NB4 (cell line): ENCODE data around the gene IFFO2.

Source experiments
- CTCF ChIP-seq: IDR thresholded peaks from one replicate; pipeline ENCODE4 v1.5.1; 2012; ENCODE audit warnings: low read depth, low read length
- TF ChIP-seq, protein P1 (sequence below): IDR thresholded peaks from 2 replicates; pipeline ENCODE4 v1.6.1; 2011; ENCODE audit warnings: low read depth, low read length

DNA sequence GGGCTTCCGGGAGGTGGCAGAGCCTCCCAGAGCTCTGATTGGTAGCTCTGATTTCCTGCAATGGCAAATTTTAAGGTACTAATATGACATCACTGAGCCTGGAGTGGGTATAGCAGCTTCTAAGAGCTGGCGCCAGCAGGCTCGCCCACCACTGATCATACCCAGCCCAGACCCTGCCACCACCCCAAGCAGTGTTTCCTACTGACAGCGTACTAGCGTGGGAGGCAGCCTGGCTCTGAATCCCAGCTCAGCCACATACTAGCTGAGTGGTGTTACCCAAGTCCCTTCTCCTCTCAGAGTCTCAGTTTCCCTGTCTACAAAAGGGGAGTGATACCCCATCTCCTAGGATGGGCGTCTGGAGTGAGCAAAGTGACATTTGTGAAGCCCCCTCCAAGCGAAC is 41.1 kb downstream of the IFFO2 start:
- TF ChIP-seq CTCF, result no peak
- TF ChIP-seq, protein P1, sequence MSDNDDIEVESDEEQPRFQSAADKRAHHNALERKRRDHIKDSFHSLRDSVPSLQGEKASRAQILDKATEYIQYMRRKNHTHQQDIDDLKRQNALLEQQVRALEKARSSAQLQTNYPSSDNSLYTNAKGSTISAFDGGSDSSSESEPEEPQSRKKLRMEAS, result no peak
